NCI-H510A treated with DMSO at 0.1 percent for 48 hours (cell line): ENCODE data around the gene CSE1L.
"Not testable (repeated sequence)": the region's sequence is repeated elsewhere in the genome, so short reads cannot be mapped to it uniquely, and the experiment has no call there.

Experiments used
- DNase-seq: peaks from one replicate; lab custom pipeline; 2025; lab: John Stamatoyannopoulos, UW

The CSE1L gene

GRCh38 chr20:49063279-49063678 is 17.2 kb downstream of the CSE1L start:
- no peak for DNase-seq

- DNase-seq: no peak
These were observed 28.4 kb downstream of the CSE1L start for GRCh38 chr20:49074521-49074920.

- DNase-seq: no peak
These were observed 32.2 kb downstream of the CSE1L start for GRCh38 chr20:49078310-49078709.

- not testable (repeated sequence) for DNase-seq
These were observed 36.2 kb downstream of the CSE1L start for GRCh38 chr20:49082295-49082694.

GRCh38 chr20:49091104-49091503 is 45.0 kb downstream of the CSE1L start:
- no peak for DNase-seq

- no peak for DNase-seq
These were observed 45.6 kb downstream of the CSE1L start for GRCh38 chr20:49091762-49092161.

- DNase-seq: no peak
These were observed 50.2 kb downstream of the CSE1L start for GRCh38 chr20:49096203-49096730.

- DNase-seq: no peak
These were observed 51.0 kb downstream of the CSE1L start for GRCh38 chr20:49097159-49097558.

GRCh38 chr20:49098136-49098535 is 52.0 kb downstream of the CSE1L start:
- DNase-seq: no peak

- DNase-seq: no peak
These were observed 52.9 kb downstream of the CSE1L start for GRCh38 chr20:49099011-49099410.

- DNase-seq: not testable (repeated sequence)
These were observed 54.2 kb downstream of the CSE1L start for GRCh38 chr20:49100292-49100691.

GRCh38 chr20:49100972-49101371 is 54.9 kb downstream of the CSE1L start:
- no peak for DNase-seq

- no peak for DNase-seq
These were observed 56.9 kb downstream of the CSE1L start for GRCh38 chr20:49103019-49103418.

GRCh38 chr20:49103647-49104364 is 57.7 kb downstream of the CSE1L start:
- no peak for DNase-seq

- peak; percentile 58 for DNase-seq
These were observed 58.2 kb downstream of the CSE1L start for GRCh38 chr20:49104365-49104648.

- DNase-seq: not testable (repeated sequence)
These were observed 59.0 kb downstream of the CSE1L start for GRCh38 chr20:49104979-49105547.

GRCh38 chr20:49106328-49106727 is 60.2 kb downstream of the CSE1L start:
- DNase-seq: no peak

GRCh38 chr20:49110767-49111694 is 64.9 kb downstream of the CSE1L start:
- DNase-seq: no peak

- no peak for DNase-seq
These were observed 66.6 kb downstream of the CSE1L start for GRCh38 chr20:49112596-49113274.

GRCh38 chr20:49115564-49115963 is 69.5 kb downstream of the CSE1L start:
- no peak for DNase-seq

GRCh38 chr20:49118307-49118706 is 72.2 kb downstream of the CSE1L start:
- no peak for DNase-seq

- no peak for DNase-seq
These were observed 73.9 kb downstream of the CSE1L start for GRCh38 chr20:49119988-49120387.
